GM21737 (cell line): ENCODE data around the gene ZCCHC9.
"Not testable (repeated sequence)": the region's sequence is repeated elsewhere in the genome, so short reads cannot be mapped to it uniquely, and the experiment has no call there.

Experiments
- ATAC-seq: cut with Tn5 transposase; IDR thresholded peaks from one replicate; pipeline ENCODE4 v1.9.1; 2021; ENCODE audit warnings: mild to moderate bottlenecking, moderate library complexity; ENCODE audit not compliant: unreplicated experiment

ZCCHC9 gene

GRCh38 chr5:81301271-81302015 is at the start of gene ZCCHC9:
Gene ZCCHC9 (plus strand): TSS chr5:81301587. CDS start chr5:81304758, 3,171 bp downstream.
- peak; percentile 96 for ATAC-seq

GRCh38 chr5:81251922-81252321 is 49.5 kb upstream of the ZCCHC9 start:
- no peak for ATAC-seq

GRCh38 chr5:81252904-81253303 is 48.5 kb upstream of the ZCCHC9 start:
- no peak for ATAC-seq

GRCh38 chr5:81253875-81254274 is 47.5 kb upstream of the ZCCHC9 start:
- no peak for ATAC-seq

- ATAC-seq: no peak
These were observed 46.4 kb upstream of the ZCCHC9 start for GRCh38 chr5:81254886-81255559.

- ATAC-seq: no peak
These were observed 44.6 kb upstream of the ZCCHC9 start for GRCh38 chr5:81256766-81257165.

GRCh38 chr5:81262796-81263195 is 38.6 kb upstream of the ZCCHC9 start:
- not testable (repeated sequence) for ATAC-seq

GRCh38 chr5:81265101-81265500 is 36.3 kb upstream of the ZCCHC9 start:
- ATAC-seq: no peak

- ATAC-seq: no peak
These were observed 32.7 kb upstream of the ZCCHC9 start for GRCh38 chr5:81268521-81269196.

GRCh38 chr5:81269751-81270393 is 31.5 kb upstream of the ZCCHC9 start:
- ATAC-seq: no peak

GRCh38 chr5:81270394-81271027 is 30.9 kb upstream of the ZCCHC9 start:
- ATAC-seq: not testable (repeated sequence)

- ATAC-seq: no peak
These were observed 17.4 kb upstream of the ZCCHC9 start for GRCh38 chr5:81283976-81284375.

- ATAC-seq: no peak
These were observed 15.2 kb upstream of the ZCCHC9 start for GRCh38 chr5:81286059-81286617.

GRCh38 chr5:81288021-81288433 is 13.4 kb upstream of the ZCCHC9 start:
- ATAC-seq: no peak

GRCh38 chr5:81290146-81290545 is 11.2 kb upstream of the ZCCHC9 start:
- ATAC-seq: no peak

- no peak for ATAC-seq
These were observed 9.3 kb upstream of the ZCCHC9 start for GRCh38 chr5:81292130-81292529.

GRCh38 chr5:81294021-81294420 is 7.4 kb upstream of the ZCCHC9 start:
- ATAC-seq: not testable (repeated sequence)

GRCh38 chr5:81297531-81297930 is 3.9 kb upstream of the ZCCHC9 start:
- no peak for ATAC-seq

- ATAC-seq: no peak
These were observed 491 bp upstream of the ZCCHC9 start for GRCh38 chr5:81300921-81301270.

GRCh38 chr5:81302596-81302995 is 1.2 kb downstream of the ZCCHC9 start:
- ATAC-seq: no peak

GRCh38 chr5:81303563-81303962 is 2.2 kb downstream of the ZCCHC9 start:
- no peak for ATAC-seq
